ENCODE measurements around the gene PURA. TPM values are rescaled to one million over a fixed set of nuclear protein-coding genes. Genes with fewer than 3 reads are reported as not detected.

PURA gene
- total and polyA plus RNA-seq, 2 of the 13 experiments (the other 11 are each of a cell fraction or from before 2014, with no cell fraction given): 2.0 to 5.0 TPM

DNA sequence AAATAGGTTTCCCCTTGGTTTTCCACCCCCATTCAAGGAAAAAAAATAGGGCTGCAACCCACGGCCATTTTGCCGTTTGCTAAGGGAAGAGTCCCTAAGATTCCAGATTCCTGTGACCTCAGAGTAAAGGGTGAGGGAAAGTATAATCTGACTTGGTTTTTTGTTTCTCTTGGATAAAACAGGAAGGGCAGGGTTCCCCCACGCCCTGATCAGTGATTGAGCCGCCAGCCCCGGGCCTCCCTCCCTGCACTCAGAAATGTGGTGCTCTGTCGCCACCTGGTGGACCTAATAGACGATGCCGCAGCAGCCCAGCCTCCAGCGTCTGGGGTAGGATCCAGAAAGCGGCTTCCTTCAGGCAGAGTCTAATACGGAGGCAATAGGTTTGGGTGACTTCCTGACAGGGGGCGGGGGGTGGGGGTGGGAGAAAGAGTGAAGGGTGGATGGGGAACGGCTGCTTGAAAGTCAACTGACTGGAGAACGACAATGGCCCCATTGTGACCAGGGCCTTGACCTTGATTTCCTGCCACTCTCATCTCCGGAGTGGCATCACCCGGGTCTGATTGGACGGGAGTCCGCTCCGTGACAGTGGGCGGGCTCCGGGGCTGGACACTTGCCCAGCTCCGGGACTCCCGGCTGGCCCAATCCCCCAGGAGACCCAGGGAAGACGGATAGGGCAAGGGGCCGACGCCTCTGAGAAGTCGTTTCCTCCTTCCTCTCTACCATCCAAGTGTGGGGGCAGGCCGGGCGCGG is 43.3 kb downstream of the PURA start (continued):
- TF ChIP-seq, protein P1, sequence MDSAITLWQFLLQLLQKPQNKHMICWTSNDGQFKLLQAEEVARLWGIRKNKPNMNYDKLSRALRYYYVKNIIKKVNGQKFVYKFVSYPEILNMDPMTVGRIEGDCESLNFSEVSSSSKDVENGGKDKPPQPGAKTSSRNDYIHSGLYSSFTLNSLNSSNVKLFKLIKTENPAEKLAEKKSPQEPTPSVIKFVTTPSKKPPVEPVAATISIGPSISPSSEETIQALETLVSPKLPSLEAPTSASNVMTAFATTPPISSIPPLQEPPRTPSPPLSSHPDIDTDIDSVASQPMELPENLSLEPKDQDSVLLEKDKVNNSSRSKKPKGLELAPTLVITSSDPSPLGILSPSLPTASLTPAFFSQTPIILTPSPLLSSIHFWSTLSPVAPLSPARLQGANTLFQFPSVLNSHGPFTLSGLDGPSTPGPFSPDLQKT (CRISPR knock-in tag; IDR thresholded peaks at IDR 0.05; ENCODE audit: borderline replicate concordance): no peak
- TF ChIP-seq PRPF4 (IDR thresholded peaks at IDR 0.05; ENCODE audit: low read depth, low read length, poor library complexity, severe bottlenecking) (no peak), ZNF253 (CRISPR knock-in tag; IDR thresholded peaks at IDR 0.05; ENCODE audit: borderline replicate concordance) (no peak), SP4 (CRISPR knock-in tag; IDR thresholded peaks at IDR 0.05) (peak; percentile 63; the same call in 1 of the 2 replicates), SMAD3 (CRISPR knock-in tag; IDR thresholded peaks at IDR 0.05) (peak; percentile 77; the same call in 1 of the 2 replicates), DMAP1 (CRISPR knock-in tag; IDR thresholded peaks at IDR 0.05) (no peak), SRY (CRISPR knock-in tag; IDR thresholded peaks at IDR 0.05) (no peak), ZNF776 (CRISPR knock-in tag; IDR thresholded peaks at IDR 0.05) (no peak), RBFOX2 (IDR thresholded peaks at IDR 0.05; ENCODE audit: low read depth, low read length) (no peak), NPAS2 (CRISPR knock-in tag; IDR thresholded peaks at IDR 0.05; ENCODE audit: borderline replicate concordance) (no peak), ZSCAN31 (CRISPR knock-in tag; IDR thresholded peaks at IDR 0.05; ENCODE audit: low read depth) (peak; percentile 39; the same call in 1 of the 2 replicates), ELF3 (CRISPR knock-in tag; IDR thresholded peaks at IDR 0.05) (peak; percentile 56; the same call in 1 of the 2 replicates), DNMT3B (CRISPR knock-in tag; conservative IDR thresholded peaks at IDR 0.05) (0 out of 2 replicates have a peak, but pooled peaks have one; percentile 29), MED1 (CRISPR knock-in tag; IDR thresholded peaks at IDR 0.05) (peak; percentile 46; the same call in 1 of the 2 replicates), ZMYM3 (CRISPR knock-in tag; IDR thresholded peaks at IDR 0.05) (peak; percentile 20; the same call in 1 of the 2 replicates), SKI (IDR thresholded peaks at IDR 0.05; ENCODE audit: partially characterized antibody) (no peak)
- TF ChIP-seq, protein P2, sequence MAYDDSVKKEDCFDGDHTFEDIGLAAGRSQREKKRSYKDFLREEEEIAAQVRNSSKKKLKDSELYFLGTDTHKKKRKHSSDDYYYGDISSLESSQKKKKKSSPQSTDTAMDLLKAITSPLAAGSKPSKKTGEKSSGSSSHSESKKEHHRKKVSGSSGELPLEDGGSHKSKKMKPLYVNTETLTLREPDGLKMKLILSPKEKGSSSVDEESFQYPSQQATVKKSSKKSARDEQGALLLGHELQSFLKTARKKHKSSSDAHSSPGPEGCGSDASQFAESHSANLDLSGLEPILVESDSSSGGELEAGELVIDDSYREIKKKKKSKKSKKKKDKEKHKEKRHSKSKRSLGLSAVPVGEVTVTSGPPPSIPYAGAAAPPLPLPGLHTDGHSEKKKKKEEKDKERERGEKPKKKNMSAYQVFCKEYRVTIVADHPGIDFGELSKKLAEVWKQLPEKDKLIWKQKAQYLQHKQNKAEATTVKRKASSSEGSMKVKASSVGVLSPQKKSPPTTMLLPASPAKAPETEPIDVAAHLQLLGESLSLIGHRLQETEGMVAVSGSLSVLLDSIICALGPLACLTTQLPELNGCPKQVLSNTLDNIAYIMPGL (CRISPR knock-in tag; IDR thresholded peaks at IDR 0.05; ENCODE audit: borderline replicate concordance in 1 of 2, low read depth in 1 of 2): peak; percentile 80 to 95
- TF ChIP-seq, protein P3, sequence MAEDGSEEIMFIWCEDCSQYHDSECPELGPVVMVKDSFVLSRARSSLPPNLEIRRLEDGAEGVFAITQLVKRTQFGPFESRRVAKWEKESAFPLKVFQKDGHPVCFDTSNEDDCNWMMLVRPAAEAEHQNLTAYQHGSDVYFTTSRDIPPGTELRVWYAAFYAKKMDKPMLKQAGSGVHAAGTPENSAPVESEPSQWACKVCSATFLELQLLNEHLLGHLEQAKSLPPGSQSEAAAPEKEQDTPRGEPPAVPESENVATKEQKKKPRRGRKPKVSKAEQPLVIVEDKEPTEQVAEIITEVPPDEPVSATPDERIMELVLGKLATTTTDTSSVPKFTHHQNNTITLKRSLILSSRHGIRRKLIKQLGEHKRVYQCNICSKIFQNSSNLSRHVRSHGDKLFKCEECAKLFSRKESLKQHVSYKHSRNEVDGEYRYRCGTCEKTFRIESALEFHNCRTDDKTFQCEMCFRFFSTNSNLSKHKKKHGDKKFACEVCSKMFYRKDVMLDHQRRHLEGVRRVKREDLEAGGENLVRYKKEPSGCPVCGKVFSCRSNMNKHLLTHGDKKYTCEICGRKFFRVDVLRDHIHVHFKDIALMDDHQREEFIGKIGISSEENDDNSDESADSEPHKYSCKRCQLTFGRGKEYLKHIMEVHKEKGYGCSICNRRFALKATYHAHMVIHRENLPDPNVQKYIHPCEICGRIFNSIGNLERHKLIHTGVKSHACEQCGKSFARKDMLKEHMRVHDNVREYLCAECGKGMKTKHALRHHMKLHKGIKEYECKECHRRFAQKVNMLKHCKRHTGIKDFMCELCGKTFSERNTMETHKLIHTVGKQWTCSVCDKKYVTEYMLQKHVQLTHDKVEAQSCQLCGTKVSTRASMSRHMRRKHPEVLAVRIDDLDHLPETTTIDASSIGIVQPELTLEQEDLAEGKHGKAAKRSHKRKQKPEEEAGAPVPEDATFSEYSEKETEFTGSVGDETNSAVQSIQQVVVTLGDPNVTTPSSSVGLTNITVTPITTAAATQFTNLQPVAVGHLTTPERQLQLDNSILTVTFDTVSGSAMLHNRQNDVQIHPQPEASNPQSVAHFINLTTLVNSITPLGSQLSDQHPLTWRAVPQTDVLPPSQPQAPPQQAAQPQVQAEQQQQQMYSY (CRISPR knock-in tag; IDR thresholded peaks at IDR 0.05): peak; percentile 67; the same call in 1 of the 2 replicates
- TF ChIP-seq, protein P4, sequence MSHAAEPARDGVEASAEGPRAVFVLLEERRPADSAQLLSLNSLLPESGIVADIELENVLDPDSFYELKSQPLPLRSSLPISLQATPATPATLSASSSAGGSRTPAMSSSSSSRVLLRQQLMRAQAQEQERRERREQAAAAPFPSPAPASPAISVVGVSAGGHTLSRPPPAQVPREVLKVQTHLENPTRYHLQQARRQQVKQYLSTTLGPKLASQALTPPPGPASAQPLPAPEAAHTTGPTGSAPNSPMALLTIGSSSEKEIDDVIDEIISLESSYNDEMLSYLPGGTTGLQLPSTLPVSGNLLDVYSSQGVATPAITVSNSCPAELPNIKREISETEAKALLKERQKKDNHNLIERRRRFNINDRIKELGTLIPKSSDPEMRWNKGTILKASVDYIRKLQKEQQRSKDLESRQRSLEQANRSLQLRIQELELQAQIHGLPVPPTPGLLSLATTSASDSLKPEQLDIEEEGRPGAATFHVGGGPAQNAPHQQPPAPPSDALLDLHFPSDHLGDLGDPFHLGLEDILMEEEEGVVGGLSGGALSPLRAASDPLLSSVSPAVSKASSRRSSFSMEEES (CRISPR knock-in tag; IDR thresholded peaks at IDR 0.05): peak; percentile 57; the same call in 1 of the 2 replicates
- TF ChIP-seq, protein P5, sequence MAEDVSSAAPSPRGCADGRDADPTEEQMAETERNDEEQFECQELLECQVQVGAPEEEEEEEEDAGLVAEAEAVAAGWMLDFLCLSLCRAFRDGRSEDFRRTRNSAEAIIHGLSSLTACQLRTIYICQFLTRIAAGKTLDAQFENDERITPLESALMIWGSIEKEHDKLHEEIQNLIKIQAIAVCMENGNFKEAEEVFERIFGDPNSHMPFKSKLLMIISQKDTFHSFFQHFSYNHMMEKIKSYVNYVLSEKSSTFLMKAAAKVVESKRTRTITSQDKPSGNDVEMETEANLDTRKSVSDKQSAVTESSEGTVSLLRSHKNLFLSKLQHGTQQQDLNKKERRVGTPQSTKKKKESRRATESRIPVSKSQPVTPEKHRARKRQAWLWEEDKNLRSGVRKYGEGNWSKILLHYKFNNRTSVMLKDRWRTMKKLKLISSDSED (CRISPR knock-in tag; IDR thresholded peaks at IDR 0.05): no peak
